Lung (tissue), 12 donors: ENCODE results near the gene MMP1. TPM values are rescaled to one million over a fixed set of nuclear protein-coding genes. Genes with fewer than 3 reads are reported as not detected.

Source experiments
- ATAC-seq: fragments of 200-7000 bp; cut with Tn5 transposase; one replicate; pipeline ENCODE4 v1.9.1; 2020; ENCODE audit warnings: moderate number of reproducible peaks; ENCODE audit not compliant: insufficient read depth, low FRiP score
- DNase-seq, 3 donors: peaks; one replicate each; pipeline ENCODE4 v3.0.0-alpha.2; 2013 to 2017
- H3K27ac ChIP-seq, 2 donors: one replicate each; pipeline ENCODE4 v1.5.1; 2013; ENCODE audit warnings: mild to moderate bottlenecking in 2 of 2, moderate library complexity in 2 of 2, control low read depth in 1 of 2, inconsistent platforms in 1 of 2, low read depth in 1 of 2, low read length in 1 of 2
- H3K27me3 ChIP-seq, 3 donors: one replicate each; pipeline ENCODE4 v1.5.1; 2013; ENCODE audit warnings: low read length in 2 of 3; ENCODE audit not compliant: control insufficient read depth in 3 of 3, insufficient read depth in 3 of 3
- H3K36me3 ChIP-seq, 4 donors: one replicate each; pipeline ENCODE4 v1.5.1; 2013; ENCODE audit warnings: low read length in 4 of 4, mild to moderate bottlenecking in 1 of 4, moderate library complexity in 1 of 4; ENCODE audit not compliant: control insufficient read depth in 4 of 4, insufficient read depth in 4 of 4
- H3K4me1 ChIP-seq, 5 donors: one replicate each; pipeline ENCODE4 v1.5.1; 2013; ENCODE audit warnings: low read length in 5 of 5, mild to moderate bottlenecking in 2 of 5, moderate library complexity in 1 of 5; ENCODE audit not compliant: control insufficient read depth in 5 of 5, insufficient read depth in 5 of 5
- H3K4me3 ChIP-seq: one replicate; pipeline ENCODE4 v1.5.1; 2013; ENCODE audit warnings: mild to moderate bottlenecking, control low read depth, moderate library complexity
- H3K9ac ChIP-seq, 2 donors: one replicate each; pipeline ENCODE4 v1.5.1; 2013; ENCODE audit warnings: low read length in 2 of 2, control low read depth in 1 of 2; ENCODE audit not compliant: insufficient read depth in 1 of 2
- H3K9me3 ChIP-seq, 4 donors: one replicate each; pipeline ENCODE4 v1.5.1; 2013; ENCODE audit warnings: low read length in 3 of 4, mild to moderate bottlenecking in 1 of 4, moderate library complexity in 1 of 4; ENCODE audit not compliant: control insufficient read depth in 4 of 4, insufficient read depth in 3 of 4
- WGBS, 2 donors: extraction: QIAGEN DNeasy Blood & Tissue Kit; methylation state at CpG; one replicate each; pipeline ENCODE4 v1.1.7; 2013; 5-methylcytosine and 5-hydroxymethylcytosine counted together
- polyA plus RNA-seq, 2 donors: library from polyadenylated mRNA; stranded (reverse); fragments of 200-250 nt; gene quantifications; one replicate each; pipeline ENCODE4 v1.2.1, GENCODE V29; 2013
- total RNA-seq, 2 donors: library from RNA; depleted of rRNA in 1 of 2; stranded (reverse); fragments of >200 nt in 1 of 2; gene quantifications; one replicate each; pipeline ENCODE4 v1.2.1, GENCODE V29; 2014 to 2021
- TF ChIP-seq, protein P1 (sequence below): IDR thresholded peaks from 2 replicates; pipeline ENCODE4 v1.5.1; 2012; ENCODE audit warnings: mild to moderate bottlenecking; ENCODE audit errors: control extremely low read depth, extremely low read depth
- donor health status: control.
- donor health status: control.
- donor health status: Bipolar disorder and iron deficiency.
- donor health status: healthy.
- donor health status: DM: yes; HTN: yes; CAD: no.

Gene MMP1
- total and polyA plus RNA-seq, 4 donors = 3.1 to 19.9 (median 11.0) TPM

GRCh38 chr11:102793677-102794290, 4.2 kb downstream of the MMP1 start:
- no peak overlapping the region for H3K27ac ChIP-seq
- TF ChIP-seq, protein P1, sequence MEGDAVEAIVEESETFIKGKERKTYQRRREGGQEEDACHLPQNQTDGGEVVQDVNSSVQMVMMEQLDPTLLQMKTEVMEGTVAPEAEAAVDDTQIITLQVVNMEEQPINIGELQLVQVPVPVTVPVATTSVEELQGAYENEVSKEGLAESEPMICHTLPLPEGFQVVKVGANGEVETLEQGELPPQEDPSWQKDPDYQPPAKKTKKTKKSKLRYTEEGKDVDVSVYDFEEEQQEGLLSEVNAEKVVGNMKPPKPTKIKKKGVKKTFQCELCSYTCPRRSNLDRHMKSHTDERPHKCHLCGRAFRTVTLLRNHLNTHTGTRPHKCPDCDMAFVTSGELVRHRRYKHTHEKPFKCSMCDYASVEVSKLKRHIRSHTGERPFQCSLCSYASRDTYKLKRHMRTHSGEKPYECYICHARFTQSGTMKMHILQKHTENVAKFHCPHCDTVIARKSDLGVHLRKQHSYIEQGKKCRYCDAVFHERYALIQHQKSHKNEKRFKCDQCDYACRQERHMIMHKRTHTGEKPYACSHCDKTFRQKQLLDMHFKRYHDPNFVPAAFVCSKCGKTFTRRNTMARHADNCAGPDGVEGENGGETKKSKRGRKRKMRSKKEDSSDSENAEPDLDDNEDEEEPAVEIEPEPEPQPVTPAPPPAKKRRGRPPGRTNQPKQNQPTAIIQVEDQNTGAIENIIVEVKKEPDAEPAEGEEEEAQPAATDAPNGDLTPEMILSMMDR = no peak

DNA sequence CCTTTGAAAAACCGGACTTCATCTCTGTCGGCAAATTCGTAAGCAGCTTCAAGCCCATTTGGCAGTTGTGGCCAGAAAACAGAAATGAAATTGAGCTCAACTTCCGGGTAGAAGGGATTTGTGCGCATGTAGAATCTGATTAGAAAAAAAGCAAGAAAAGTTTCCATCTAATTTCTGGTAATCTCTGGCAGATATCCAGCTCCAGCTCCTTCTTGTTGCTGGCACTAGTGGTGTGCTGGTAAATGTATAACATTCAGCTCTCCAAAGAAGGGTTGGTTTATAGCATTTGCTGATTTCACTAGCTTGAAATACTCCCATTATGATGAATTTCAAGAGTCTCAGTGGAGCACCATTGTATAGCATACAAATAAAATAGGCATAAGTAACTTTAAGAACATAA, 5.4 kb downstream of the MMP1 start:
- Histone ChIP-seq H3K36me3 (no peaks in the 10 kb centered on the region), H3K27me3 (no peaks in the 10 kb centered on the region), H3K9ac (no peak overlapping the region), H3K9me3 (no peaks in the 10 kb centered on the region), H3K4me1 (no peaks in the 10 kb centered on the region), H3K4me3 (no peak overlapping the region), H3K27ac (no peak overlapping the region)
- ATAC-seq (no peak), DNase-seq (no peak)
- TF ChIP-seq, protein P1 = no peak
- 90 to 95% methylated on average over 5 of the region's 5 CpGs for WGBS, 2 donors

More at GRCh38 chr11:102793677-102794290, 4.2 kb downstream of the MMP1 start:
- no peak overlapping the region for H3K9ac ChIP-seq
- H3K9me3 ChIP-seq = no peaks in the 10 kb centered on the region
- H3K36me3 ChIP-seq = no peaks in the 10 kb centered on the region
- ATAC-seq (no peak), DNase-seq (no peak)
- H3K4me1 ChIP-seq = peaks cover 0 to 1% (median 0%) of the 10 kb centered on the region in 5 donors
- no peak overlapping the region for H3K4me3 ChIP-seq
- 78 to 93% methylated on average over 6 of the region's 6 CpGs for WGBS, 2 donors
- no peaks in the 10 kb centered on the region for H3K27me3 ChIP-seq

GRCh38 chr11:102791271-102792036, 6.5 kb downstream of the MMP1 start:
- Histone ChIP-seq H3K36me3 (no peaks in the 10 kb centered on the region), H3K4me3 (no peak overlapping the region), H3K27ac (no peak overlapping the region), H3K4me1 (no peaks in the 10 kb centered on the region), H3K9me3 (no peaks in the 10 kb centered on the region), H3K9ac (no peak overlapping the region), H3K27me3 (no peaks in the 10 kb centered on the region)
- TF ChIP-seq, protein P1 = no peak
- 86 to 94% methylated on average over 4 of the region's 4 CpGs for WGBS, 2 donors
- no peak for DNase-seq
- no peak for ATAC-seq
